Measurements from ENCODE around the gene TAMALIN.

Gene TAMALIN

DNA sequence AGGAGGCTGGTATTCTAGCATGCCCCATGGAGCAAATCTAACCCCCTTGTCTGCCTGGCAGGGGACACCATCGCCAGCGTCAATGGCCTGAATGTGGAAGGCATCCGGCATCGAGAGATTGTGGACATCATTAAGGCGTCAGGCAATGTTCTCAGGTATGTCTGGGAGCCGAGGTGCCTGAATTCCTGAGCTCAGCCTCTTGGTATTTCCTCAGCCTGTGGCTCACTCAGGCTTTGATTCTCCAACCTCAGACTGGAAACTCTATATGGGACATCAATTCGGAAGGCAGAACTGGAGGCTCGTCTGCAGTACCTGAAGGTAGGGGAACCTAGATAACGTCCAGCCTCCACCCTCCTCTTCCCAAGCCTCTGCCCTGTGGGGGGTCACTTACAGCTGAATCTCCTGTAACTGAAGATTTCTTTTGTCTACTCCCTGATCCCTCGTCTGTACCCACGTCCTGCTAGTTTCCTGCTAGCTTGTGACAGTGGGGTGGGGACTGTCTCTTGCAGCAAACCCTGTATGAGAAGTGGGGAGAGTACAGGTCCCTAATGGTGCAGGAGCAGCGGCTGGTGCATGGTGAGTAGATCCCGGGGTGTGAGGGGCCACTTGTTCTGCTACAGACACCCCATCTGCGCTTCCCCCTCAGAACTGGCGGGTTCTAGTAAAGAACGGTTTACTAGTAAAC, 7.0 kb downstream of the TAMALIN start:
- no peak for DNase-seq (ENCODE audit: low read depth in 2 of 2)

DNA sequence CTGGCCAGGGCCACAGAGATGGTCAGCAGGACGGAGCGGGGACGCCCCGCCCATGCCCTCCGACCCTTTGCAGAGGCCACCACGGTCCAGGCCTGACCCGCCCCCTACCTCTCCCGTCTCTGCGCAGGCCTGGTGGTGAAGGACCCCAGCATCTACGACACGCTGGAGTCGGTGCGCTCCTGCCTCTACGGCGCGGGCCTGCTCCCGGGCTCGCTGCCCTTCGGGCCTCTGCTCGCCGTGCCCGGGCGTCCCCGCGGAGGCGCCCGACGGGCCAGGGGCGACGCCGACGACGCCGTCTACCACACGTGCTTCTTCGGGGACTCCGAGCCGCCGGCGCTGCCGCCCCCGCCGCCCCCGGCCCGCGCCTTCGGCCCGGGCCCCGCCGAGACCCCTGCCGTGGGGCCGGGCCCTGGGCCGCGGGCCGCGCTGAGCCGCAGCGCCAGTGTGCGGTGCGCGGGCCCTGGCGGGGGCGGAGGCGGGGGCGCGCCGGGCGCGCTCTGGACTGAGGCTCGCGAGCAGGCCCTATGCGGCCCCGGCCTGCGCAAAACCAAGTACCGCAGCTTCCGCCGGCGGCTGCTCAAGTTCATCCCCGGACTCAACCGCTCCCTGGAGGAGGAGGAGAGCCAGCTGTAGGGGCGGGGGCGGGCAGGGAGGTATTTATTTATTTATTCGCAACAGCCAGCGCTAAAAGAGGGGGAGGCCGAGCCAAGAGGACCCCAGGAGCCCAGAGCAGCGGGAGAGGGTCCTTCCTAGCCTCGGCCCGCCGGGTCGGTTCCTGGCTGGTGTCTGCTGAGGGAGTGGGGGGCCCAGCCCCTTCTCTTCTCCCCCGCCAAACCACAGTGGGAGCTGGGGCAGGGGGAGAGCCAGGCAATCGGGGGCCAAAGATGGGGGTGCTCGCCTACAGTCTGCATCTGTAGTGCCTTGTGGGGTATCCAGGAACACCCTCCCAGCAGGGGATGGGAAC, 8.1 kb downstream of the TAMALIN start:
- DNase-seq (ENCODE audit: low read depth in 2 of 2): no peak

DNA sequence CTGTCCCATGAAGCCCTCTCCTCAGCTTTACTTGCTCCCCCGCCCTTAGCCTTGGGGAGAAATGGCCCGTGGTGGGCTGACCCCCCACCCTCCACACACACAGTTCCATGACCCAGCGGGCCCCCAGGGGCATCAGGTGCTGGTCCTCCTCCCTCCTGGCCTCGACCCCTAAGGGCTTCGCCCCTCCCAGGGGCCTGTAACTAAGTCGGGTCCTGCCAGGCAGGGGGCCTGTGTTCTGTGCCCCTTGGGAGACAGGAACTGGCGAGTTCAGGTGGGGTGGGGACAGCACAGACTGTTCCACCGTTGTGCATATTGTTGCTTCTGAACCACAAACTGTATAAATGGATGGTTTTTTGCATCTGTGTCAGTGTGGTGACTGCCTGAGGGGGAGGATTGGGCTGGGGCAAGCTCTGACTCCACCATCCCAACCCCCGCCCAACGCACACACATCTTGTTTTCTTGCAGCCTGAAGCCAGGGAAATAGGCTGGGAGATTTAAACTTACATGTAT, 8.8 kb downstream of the TAMALIN start:
- DNase-seq (ENCODE audit: low read depth in 2 of 2): no peak

DNA sequence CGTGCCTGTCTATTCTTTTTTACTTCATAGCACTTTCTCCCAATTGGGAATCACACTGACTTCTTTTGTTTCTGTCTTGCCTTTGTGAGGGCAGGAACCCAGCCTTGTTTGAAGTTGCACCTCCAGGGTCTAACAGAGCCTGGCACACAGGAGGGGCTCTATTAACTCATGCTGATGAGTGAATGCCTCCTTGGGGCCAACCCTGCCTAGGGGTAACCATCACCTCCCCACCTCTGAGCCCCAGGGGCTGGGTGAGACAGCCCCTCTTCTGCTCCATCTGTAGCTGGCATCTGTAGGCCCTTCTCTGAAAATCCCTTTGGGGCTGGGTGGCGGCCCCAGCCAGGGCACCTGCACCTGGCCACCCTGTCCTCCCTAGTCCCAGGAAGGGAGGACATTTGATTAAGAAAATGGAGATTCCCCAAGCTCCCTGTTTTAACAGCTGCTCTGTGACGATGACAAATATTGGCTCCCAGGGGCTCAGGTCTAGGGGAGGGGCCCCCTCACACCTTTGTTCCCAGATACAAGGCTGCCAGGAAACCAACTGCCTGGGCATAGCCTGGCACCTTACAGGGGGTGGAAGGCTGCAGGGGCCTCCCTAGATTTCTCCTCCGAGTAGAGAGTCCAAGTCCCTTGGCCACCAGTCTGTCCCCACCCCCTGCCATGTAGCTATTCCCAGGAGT, 11.8 kb downstream of the TAMALIN start:
- no peak for DNase-seq (ENCODE audit: low read depth in 2 of 2)

DNA sequence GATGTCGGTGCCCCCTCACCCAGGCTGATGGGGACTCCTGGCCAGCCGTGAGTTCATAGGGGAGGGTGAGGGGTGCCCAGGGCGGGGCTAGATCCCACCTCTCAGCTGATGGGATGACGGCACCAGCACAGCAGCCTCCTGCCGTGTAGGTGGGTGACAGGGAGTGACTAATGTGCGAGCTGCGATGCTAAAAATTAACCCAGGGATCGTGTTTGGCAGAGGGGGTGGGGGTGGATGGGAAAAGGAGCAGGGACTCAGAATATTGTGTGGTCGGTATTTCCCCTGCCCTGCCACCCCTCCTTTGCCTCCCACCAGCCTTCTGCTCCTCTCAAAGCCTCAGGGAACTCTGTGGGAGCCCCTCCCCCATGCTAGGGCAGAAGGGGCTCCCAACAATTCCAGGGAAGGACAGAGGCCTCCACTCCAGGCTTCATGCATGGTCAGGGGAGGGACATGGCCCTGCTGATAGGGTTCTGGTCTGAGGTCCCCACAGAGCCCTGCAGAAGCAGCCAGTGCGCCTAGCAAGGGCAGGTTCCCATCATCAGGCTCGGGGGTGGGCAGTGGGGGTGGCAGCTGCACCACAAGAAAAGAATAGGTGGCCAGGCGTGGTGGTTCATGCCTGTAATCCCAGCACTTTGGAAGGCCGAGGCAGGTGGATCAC, 12.5 kb downstream of the TAMALIN start:
- no peak for DNase-seq (ENCODE audit: low read depth in 2 of 2)

DNA sequence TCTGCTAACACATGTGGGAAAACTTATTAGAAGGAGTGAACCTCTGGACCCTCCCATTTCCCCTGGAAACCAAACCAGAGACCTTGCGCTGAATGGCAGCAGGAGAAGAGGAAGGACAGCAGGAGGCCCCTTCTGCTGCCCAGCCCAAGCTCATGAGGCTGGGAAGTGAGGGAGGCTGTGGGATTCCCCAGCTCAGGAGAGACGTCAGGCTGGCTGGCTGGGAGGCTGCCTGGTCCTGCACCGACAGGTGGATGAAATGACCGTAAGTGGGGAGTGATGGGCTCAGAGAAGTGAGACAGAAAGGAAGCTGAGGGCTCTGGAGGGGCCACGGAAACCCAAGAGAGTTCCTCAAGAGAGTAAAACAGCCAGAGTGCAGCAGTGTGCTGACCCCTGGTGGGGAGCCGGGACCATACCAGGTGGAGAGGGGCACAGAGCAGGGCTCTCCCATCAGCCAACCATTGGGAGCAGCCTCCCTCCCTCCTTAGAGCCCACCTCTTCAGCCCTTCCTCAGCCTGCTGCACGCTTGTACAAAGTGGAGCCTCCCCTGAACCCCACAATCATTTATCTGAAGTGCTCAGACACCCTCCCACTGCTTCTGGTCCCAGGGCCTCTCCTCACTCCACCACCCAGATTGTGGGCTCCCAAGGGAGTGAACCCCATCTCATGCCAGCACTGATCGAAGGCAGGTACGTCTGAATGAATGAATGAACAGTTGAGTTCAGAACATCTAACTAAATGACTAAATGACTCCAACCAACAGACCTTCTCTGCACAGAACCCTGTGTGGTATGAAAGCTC, 14.0 kb downstream of the TAMALIN start:
- DNase-seq (ENCODE audit: low read depth in 2 of 2): no peak

DNA sequence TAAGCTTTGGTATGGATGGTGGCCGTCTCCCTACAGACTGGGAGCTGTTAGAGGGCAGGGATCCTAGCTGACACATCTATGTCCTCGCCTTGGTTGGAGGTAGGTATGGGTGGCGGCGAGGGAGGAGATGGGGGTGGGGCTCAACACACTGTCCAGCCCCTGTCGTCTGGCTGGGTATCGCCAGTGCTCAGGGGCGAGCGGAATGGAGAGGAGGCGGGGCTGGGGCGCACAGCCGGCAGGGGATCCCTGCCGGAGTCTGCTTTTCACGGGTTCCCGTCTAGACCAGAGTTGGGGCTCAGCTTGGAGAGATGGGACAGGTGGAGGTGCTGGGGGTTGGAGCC, 16.1 kb downstream of the TAMALIN start:
- no peak for DNase-seq (ENCODE audit: low read depth in 2 of 2)

DNA sequence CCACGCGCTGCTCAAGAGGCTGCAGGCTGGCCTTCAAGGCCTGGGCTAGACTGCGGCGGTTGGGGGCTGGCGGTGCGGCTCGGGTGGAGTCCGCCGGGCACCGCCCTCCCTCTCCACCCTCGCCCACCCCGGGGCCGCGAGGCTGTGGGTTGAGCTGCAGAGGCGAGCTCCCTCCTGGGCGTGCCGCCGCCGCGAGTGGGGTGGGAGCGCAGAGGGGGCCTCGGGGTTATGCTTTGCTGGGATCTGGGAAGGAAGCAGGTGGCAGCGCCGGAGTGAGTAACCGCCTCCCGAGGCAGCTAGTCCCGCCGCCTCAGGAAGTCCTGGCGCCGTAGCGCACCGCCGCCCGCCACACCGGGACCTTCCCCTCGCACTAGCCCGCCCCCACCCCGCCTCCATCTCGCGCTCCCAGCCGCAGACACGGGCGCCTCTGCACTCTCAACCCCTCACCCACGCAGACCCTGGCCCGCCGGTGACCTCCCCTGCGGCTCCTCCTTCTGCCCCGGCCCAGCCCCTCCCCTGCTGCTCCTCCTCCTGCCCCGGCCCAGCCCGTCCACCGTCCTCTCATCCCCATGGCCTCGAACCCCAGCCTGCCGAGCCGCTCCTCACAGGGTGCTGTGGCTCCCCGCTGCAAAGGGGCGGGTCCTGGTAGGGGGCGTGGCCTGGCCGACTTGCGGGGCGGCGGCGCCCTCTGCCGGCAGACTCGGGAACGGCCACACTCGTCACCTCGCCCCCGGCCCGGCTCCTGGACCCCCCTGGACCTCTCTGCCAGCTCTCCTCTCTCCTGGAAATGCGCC, 16.6 kb downstream of the TAMALIN start:
- peak; percentile 83 to 88 for DNase-seq (ENCODE audit: low read depth in 2 of 2)

DNA sequence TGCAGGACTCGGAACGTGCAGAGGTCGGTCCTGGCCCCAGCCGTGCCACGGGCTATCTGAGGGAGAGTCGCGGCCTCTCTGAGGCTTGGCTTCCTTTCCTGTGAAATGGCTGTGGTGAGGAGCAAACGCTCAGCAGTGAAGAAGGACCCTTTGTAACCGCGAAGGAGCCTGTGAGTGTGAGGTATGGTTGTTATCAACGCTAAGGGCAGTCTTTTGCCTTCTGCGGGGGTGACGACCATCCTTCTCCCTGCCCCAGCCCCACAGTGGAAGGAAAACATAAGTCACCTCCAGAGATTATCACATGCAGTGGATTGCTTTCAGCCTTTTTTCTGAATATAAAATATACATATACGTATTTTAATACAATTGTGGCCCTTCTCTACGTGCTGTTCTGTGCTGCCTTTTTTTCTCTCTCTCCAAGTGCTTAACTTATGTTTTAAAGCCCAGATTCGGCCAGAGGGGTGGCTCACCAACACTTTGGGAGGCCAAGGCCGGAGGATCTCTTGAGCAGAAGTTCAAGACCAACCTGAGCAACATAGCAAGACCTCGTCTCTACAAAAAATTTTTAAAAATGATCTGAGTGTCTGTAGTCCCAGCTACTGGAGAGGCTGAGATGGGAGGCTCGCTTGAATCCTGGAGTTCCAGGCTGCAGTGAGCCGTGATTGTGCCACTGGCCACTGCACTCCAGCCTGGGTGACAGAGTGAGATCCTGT, 17.4 kb downstream of the TAMALIN start:
- DNase-seq (ENCODE audit: low read depth in 2 of 2): no peak

DNA sequence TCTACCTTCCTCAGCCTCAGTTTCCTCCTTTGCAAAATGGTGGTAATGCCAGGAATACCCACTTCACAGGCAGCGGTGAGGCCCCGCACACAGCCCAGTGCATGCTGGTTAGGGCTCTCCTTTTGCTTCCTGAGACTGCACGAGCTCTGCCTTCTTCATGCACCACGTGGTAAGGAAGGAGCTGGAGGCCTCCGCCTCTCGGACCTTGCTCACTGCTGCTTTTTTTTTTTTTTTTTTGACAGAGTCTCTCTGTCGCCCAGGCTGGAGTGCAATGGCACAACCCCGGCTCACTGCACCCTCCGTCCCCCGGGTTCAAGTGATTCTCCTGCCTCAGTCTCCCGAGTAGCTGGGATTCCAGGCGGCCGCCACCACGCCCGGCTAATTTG, 18.1 kb downstream of the TAMALIN start:
- no peak for DNase-seq (ENCODE audit: low read depth in 2 of 2)

DNA sequence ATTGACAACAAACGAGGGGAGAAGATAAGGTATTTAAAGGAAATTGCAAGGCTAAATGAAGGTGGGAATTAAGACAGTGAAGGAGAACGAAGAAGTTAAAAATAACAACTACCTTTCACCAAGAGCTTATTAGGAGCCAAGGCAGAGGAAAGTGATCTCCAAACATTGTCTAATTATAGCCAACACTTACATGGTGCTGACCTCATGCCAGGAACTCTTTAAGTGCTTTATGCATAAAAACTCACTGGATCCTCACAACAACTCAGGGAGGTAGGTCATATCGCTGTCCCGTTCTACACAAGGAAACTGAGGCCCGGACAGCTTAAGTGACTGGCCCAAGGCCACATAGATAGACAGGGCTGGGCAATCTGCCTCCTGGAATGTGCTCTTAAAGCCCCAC, 19.5 kb downstream of the TAMALIN start:
- no peak for DNase-seq (ENCODE audit: low read depth in 2 of 2)

DNA sequence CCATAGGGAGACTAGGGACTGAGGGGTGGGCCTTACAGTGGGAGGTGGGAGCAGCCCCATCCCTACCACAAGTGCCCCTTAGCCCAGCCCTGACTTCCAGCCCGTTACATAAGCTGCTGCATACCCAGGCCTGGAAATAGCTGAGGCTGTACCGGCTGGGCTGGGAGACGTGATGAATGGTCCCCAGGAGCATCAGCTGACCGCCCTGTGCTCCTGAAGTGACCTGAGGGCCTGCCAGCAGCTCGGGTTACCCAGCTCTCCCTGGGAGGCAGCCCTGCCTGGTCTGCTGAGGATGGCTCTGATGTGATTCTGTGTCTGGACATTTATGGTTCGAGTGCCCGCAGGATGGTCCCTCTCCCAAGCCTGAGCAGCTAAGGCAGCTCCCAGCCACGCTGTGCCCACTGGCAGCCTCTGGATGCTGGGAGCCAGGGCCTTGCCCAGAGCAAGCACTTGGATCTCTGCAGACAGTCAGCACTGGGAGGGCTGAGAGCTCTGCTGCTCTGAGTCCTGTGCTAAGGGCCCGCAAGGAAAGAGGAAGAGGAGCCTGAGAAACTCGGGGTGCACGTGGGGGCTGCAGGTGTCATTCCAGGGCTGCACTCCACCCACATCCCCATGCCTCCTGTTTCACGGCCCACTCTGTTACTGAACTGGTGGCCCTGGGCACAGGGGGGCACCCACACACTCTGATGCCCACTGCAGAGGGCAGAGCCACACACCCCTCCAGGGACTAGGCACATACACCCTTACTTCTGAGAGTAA, 20.5 kb downstream of the TAMALIN start:
- no peak for DNase-seq (ENCODE audit: low read depth in 2 of 2)

DNA sequence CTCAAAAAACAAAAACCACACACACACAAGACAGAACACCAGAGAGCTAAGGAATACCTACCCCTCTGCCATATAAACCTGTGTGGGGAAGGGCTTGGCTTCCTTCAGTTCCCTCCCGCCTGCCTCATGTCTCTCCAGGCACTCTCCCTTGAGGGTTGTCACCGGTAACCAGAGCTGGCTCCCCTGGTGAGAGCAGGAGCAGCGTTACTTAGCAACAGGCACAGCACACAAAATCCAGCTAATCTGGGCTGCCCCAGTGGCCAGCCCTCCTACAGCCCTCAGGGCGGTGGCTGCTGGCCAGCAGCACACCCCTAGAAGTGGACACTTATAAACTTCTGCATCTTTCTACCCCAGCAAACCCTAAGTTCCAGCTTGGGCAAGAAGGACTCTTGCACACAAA, 22.9 kb downstream of the TAMALIN start:
- no peak for DNase-seq (ENCODE audit: low read depth in 2 of 2)

DNA sequence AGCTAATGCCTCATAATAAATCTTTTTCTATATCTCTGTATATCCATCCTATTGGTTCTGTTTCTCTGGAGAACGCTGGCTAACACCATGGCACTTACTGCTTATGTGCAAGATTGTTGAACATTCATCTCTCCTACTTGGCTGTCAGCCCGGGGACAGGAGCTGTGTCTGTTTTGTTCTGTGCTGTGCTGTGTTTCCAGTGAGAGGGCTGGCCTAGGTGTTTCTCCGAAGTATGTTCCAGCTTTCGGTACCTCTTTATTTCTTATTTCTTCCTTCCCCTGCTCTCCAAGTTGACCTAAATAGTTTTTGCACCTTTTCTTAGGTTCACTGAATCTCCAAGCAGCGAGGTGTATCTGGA, 25.7 kb downstream of the TAMALIN start:
- no peak for DNase-seq (ENCODE audit: low read depth in 2 of 2)

DNA sequence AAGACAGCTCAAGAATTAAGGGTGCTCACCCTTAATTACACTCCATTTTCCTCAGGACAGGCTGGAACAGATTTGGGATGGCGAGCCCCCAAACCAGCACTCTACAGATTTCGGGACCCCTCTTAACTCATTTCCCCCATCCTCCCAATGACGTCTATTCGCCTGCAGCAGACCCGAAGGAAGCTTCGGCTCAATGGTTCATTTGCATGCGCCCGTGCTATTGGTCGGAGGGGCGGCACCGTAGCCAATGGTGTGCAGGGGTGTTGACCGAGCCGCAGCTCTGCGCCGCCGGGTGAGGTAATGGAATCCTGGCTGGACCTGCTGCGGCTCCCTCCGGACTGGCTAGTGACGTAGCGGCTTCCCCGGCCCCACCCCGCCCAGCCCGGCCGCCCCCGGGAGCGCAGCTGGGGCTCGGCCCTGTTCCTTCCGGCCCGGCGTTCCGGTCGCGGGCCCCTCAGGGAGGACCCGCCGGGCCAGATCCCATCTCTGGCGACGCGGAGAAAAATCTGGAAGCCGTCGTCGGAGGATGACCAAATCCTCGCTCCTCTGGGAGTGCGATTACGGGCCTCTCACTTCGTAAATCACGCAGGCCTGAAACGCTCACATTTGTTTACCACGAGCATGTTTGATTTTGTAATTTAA, 26.2 kb downstream of the TAMALIN start:
- peak; percentile 83 to 85 for DNase-seq (ENCODE audit: low read depth in 2 of 2)

DNA sequence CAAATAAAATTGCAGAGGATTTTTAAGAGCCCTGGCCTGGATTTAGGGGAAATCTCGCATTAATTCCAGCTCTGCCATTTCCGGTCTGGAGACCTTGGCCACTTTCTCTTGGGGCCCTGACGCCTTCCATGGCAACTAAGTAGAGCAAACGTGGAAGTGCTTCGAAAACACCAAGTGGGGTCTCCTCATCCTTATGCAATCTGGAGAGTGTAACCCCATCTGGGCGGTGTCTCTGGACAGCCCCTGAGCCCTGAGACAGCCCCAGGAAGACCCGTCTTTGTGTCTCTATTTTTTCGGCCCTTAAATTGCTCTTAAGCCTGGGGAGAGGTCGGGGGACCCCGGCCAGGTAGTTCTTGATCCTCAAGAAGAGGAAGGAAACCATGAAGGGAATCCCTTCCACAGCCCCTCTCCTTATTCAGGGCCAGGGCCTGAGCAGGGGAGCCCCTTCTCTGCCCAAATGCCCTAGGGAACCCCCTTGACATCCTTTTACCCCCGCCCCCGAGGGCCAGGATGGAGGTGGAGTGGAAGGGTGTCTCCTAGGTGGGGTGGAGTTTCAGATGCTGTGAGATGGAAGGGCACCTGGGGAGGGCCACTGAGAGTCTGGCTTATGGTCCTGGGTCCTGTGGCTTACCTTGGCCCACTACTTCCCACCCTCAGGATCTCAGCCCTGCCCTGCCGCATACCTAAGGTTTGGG, 26.8 kb downstream of the TAMALIN start:
- DNase-seq (ENCODE audit: low read depth in 2 of 2): no peak

DNA sequence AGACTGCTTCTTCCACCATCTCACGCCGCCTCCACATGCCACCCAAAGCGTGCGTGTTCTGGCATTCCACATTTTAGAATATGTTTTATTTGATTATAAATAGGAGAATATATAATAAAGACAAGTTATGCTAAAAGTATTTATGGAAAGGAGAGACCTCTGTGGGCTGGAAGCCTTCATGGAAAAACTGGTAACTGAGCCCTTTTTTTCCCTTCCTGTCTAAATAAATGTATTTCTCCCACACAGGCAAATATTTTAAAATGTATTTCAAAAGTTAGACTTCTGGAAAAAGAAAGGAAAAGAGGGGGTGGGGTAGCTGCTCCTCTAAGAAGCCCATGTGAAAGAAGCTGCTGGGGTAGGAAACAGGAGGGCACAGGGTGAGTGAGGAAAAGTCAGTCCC, 28.4 kb downstream of the TAMALIN start:
- no peak for DNase-seq (ENCODE audit: low read depth in 2 of 2)

DNA sequence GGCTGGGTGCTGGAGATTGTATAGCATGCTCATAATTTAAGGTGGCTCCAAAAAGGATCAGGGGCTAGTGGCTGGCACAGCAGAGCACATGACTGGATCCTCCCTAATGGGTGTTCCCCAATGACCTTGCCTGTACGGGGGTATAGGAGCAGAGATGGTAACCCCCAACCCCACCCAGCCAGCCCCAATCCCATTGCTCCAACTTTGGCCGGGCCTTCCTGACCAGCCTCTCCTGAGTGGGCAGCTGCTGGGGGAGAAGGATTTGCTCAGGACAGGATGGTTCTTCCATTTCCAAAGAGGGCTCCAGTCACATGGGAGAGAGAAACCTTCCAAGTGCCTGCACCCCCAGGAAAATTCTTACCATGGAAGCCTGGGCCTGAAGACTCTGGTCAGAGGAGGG, 29.2 kb downstream of the TAMALIN start:
- no peak for DNase-seq (ENCODE audit: low read depth in 2 of 2)
